T-helper 1 cell treated with Interleukin-12 subunit alpha and Interleukin-12 subunit beta and Interleukin-4 antibody, amounts not matched to agents 30 μg/mL and 1 μg/mL, for 36 hours (primary cell): Measurements from ENCODE around the gene IRS4.

Experiments used
- H3K27ac Mint-ChIP-seq: one replicate; pipeline ENCODE4 v1.8.0; 2021; ENCODE audit warnings: mild to moderate bottlenecking, mixed read lengths
- H3K27me3 Mint-ChIP-seq: one replicate; pipeline ENCODE4 v1.8.0; 2021; ENCODE audit warnings: low read depth, mixed read lengths
- H3K36me3 Mint-ChIP-seq: one replicate; pipeline ENCODE4 v1.8.0; 2021; ENCODE audit warnings: low read depth, mixed read lengths
- H3K4me1 Mint-ChIP-seq: one replicate; pipeline ENCODE4 v1.8.0; 2021; ENCODE audit warnings: low read depth, mixed read lengths
- H3K4me3 Mint-ChIP-seq: one replicate; pipeline ENCODE4 v1.8.0; 2021; ENCODE audit warnings: mild to moderate bottlenecking, moderate library complexity, mixed read lengths
- H3K9me3 Mint-ChIP-seq: one replicate; pipeline ENCODE4 v1.8.0; 2021; ENCODE audit warnings: mixed read lengths

IRS4 gene

DNA sequence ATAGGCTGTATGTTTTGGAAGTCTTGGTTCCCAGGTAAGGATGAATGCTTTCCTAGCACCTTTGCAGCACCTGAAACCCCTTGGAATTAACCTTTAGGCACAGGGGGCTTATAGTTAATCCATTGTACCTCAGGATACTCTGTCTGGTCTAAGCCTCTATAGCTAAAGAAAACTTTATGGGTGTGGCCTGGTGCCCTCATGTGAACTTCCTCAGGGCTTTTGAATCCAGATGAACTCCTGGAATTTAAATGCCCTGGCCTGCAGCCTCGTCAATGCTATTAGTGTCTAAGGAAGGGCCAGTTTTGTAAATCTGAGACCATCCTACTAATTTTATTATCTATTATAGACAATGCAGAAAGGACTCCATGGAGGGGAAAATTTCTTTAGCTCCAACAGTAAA is 33.8 kb downstream of the IRS4 start:
- Mint-ChIP-seq H3K27me3 (no peaks in the 10 kb centered on the region), H3K4me3 (no peak overlapping the region), H3K27ac (no peak overlapping the region), H3K9me3 (no peaks in the 10 kb centered on the region), H3K4me1 (no peaks in the 10 kb centered on the region), H3K36me3 (no peaks in the 10 kb centered on the region)

GRCh38 chrX:108701633-108702032 is 34.7 kb downstream of the IRS4 start:
- no peaks in the 10 kb centered on the region for H3K36me3 Mint-ChIP-seq
- no peaks in the 10 kb centered on the region for H3K9me3 Mint-ChIP-seq
- H3K4me3 Mint-ChIP-seq = no peak overlapping the region
- no peaks in the 10 kb centered on the region for H3K4me1 Mint-ChIP-seq
- H3K27ac Mint-ChIP-seq = no peak overlapping the region
- H3K27me3 Mint-ChIP-seq = no peaks in the 10 kb centered on the region

GRCh38 chrX:108699368-108699767 is 37.0 kb downstream of the IRS4 start:
- no peak overlapping the region for H3K4me3 Mint-ChIP-seq
- no peaks in the 10 kb centered on the region for H3K27me3 Mint-ChIP-seq
- no peak overlapping the region for H3K27ac Mint-ChIP-seq
- no peaks in the 10 kb centered on the region for H3K9me3 Mint-ChIP-seq
- no peaks in the 10 kb centered on the region for H3K36me3 Mint-ChIP-seq
- H3K4me1 Mint-ChIP-seq = no peaks in the 10 kb centered on the region

DNA sequence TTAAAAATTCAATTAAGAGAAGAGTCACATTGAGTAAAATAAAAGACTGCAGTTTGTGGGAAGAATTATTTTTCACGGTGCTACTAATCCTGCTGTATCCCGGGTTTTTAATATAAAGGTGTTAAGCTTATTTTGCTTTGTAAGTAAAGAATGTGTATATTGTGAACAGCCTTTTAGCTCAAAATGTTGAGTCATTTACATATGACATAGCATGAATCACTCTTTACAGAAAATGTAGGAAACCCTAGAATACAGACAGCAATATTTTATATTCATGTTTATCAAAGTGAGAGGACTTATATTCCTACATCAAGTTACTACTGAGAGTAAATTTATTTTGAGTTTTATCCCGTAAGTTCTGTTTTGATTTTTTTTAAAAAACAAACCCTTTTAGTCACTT is 39.7 kb downstream of the IRS4 start:
- H3K4me3 Mint-ChIP-seq = no peak overlapping the region

More for the DNA sequence above, 39.7 kb downstream of the IRS4 start:
- no peaks in the 10 kb centered on the region for H3K27me3 Mint-ChIP-seq
- no peaks in the 10 kb centered on the region for H3K9me3 Mint-ChIP-seq
- H3K27ac Mint-ChIP-seq = no peak overlapping the region
- no peaks in the 10 kb centered on the region for H3K4me1 Mint-ChIP-seq
- H3K36me3 Mint-ChIP-seq = no peaks in the 10 kb centered on the region
